ENCODE measurements around the gene SETX.

GRCh38 chr9:132288966-132289365, 65.8 kb downstream of the SETX start:
- TF ChIP-seq EZH2 (IDR thresholded peaks at IDR 0.05; ENCODE audit: insufficient read depth, low read length) = no peak
- TF ChIP-seq, protein P1, sequence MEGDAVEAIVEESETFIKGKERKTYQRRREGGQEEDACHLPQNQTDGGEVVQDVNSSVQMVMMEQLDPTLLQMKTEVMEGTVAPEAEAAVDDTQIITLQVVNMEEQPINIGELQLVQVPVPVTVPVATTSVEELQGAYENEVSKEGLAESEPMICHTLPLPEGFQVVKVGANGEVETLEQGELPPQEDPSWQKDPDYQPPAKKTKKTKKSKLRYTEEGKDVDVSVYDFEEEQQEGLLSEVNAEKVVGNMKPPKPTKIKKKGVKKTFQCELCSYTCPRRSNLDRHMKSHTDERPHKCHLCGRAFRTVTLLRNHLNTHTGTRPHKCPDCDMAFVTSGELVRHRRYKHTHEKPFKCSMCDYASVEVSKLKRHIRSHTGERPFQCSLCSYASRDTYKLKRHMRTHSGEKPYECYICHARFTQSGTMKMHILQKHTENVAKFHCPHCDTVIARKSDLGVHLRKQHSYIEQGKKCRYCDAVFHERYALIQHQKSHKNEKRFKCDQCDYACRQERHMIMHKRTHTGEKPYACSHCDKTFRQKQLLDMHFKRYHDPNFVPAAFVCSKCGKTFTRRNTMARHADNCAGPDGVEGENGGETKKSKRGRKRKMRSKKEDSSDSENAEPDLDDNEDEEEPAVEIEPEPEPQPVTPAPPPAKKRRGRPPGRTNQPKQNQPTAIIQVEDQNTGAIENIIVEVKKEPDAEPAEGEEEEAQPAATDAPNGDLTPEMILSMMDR (IDR thresholded peaks at IDR 0.05; ENCODE audit: insufficient read depth, low read depth, low read length) = no peak

Data from astrocyte (in vitro differentiated cells and primary cell).